Trophoblast cell (in vitro differentiated cells and primary cell): ENCODE results near the gene PCNX4. TPM values are rescaled to one million over a fixed set of nuclear protein-coding genes. Genes with fewer than 3 reads are reported as not detected.
"Not testable (repeated sequence)": the region's sequence is repeated elsewhere in the genome, so short reads cannot be mapped to it uniquely, and the experiment has no call there.

Source experiments
- DNase-seq, 2 donors: peaks; one replicate each; pipeline ENCODE4 v3.0.0-alpha.2; 2016
- H2AFZ ChIP-seq: 2 replicates; pipeline ENCODE4 v1.6.1; 2013; ENCODE audit warnings: low read length, moderate library complexity, mild to moderate bottlenecking; ENCODE audit not compliant: insufficient read depth, poor library complexity
- H2AK5ac ChIP-seq: 2 replicates; pipeline ENCODE4 v1.6.1; 2013; ENCODE audit warnings: mild to moderate bottlenecking, low read length
- H2BK120ac ChIP-seq: 2 replicates; pipeline ENCODE4 v1.6.1; 2013; ENCODE audit warnings: low read length, mild to moderate bottlenecking, moderate library complexity; ENCODE audit not compliant: insufficient read depth, poor library complexity
- H2BK12ac ChIP-seq: 2 replicates; pipeline ENCODE4 v1.6.1; 2013; ENCODE audit warnings: mild to moderate bottlenecking, low read length, moderate library complexity
- H2BK5ac ChIP-seq: 2 replicates; pipeline ENCODE4 v1.6.1; 2013; ENCODE audit warnings: low read length, low read depth, moderate library complexity, mild to moderate bottlenecking; ENCODE audit not compliant: poor library complexity
- H3K14ac ChIP-seq: 2 replicates; pipeline ENCODE4 v1.6.1; 2013; ENCODE audit warnings: mild to moderate bottlenecking, low read length
- H3K18ac ChIP-seq: 2 replicates; pipeline ENCODE4 v1.6.1; 2013; ENCODE audit warnings: mild to moderate bottlenecking, low read length
- H3K23ac ChIP-seq: 2 replicates; pipeline ENCODE4 v1.6.1; 2013; ENCODE audit warnings: low read length
- H3K27ac ChIP-seq: 2 replicates; pipeline ENCODE4 v1.5.1; 2013; ENCODE audit warnings: low read depth, mild to moderate bottlenecking, inconsistent platforms, low read length, moderate library complexity
- H3K27me3 ChIP-seq: 2 replicates; pipeline ENCODE4 v1.6.1; 2013; ENCODE audit warnings: inconsistent platforms, mild to moderate bottlenecking, low read length, moderate library complexity; ENCODE audit not compliant: insufficient read depth
- H3K36me3 ChIP-seq, 2 experiments: 1 replicate in 1 of 2; 2 replicates in 1 of 2; pipeline ENCODE4 v1.6.1; 2013; ENCODE audit warnings: low read length in 2 of 2, mild to moderate bottlenecking in 2 of 2, moderate library complexity in 1 of 2; ENCODE audit not compliant: insufficient read depth in 2 of 2, control insufficient read depth in 1 of 2
- H3K4ac ChIP-seq: 2 replicates; pipeline ENCODE4 v1.6.1; 2013; ENCODE audit warnings: low read depth, mild to moderate bottlenecking, low read length, moderate library complexity
- H3K4me1 ChIP-seq, 2 experiments: 1 replicate in 1 of 2; 2 replicates in 1 of 2; pipeline ENCODE4 v1.6.1; 2013; ENCODE audit warnings: low read length in 2 of 2, mild to moderate bottlenecking in 2 of 2, moderate library complexity in 1 of 2; ENCODE audit not compliant: insufficient read depth in 2 of 2, control insufficient read depth in 1 of 2
- H3K4me2 ChIP-seq: 2 replicates; pipeline ENCODE4 v1.6.1; 2013; ENCODE audit warnings: inconsistent platforms, mild to moderate bottlenecking, low read length, moderate library complexity
- H3K4me3 ChIP-seq: 2 replicates; pipeline ENCODE4 v1.5.1; 2013; ENCODE audit warnings: mild to moderate bottlenecking, low read depth, low read length, inconsistent platforms
- H3K79me1 ChIP-seq: one replicate; pipeline ENCODE4 v1.6.1; 2013; ENCODE audit warnings: low read length
- H3K79me2 ChIP-seq: 2 replicates; pipeline ENCODE4 v1.6.1; 2013; ENCODE audit warnings: low read length, mild to moderate bottlenecking; ENCODE audit not compliant: control insufficient read depth, insufficient read depth, poor library complexity
- H3K9ac ChIP-seq: 2 replicates; pipeline ENCODE4 v1.6.1; 2013; ENCODE audit warnings: mild to moderate bottlenecking, low read length
- H3K9me3 ChIP-seq: 2 replicates; pipeline ENCODE4 v1.6.1; 2013; ENCODE audit warnings: low read depth, mild to moderate bottlenecking, control low read depth, inconsistent platforms, low read length; ENCODE audit not compliant: insufficient read depth
- H4K12ac ChIP-seq: 2 replicates; pipeline ENCODE4 v1.6.1; 2013; ENCODE audit warnings: low read depth, mild to moderate bottlenecking, low read length, moderate library complexity
- H4K8ac ChIP-seq: 2 replicates; pipeline ENCODE4 v1.6.1; 2013; ENCODE audit warnings: low read depth, mild to moderate bottlenecking, low read length, moderate library complexity
- H4K91ac ChIP-seq: one replicate; pipeline ENCODE4 v1.6.1; 2013; ENCODE audit warnings: low read depth, mild to moderate bottlenecking, low read length, moderate library complexity
- WGBS: extraction: QIAGEN DNeasy Blood & Tissue Kit; methylation state at CpG from one replicate; pipeline ENCODE4 v1.1.7; 2013; ENCODE audit warnings: missing lambda C conversion rate; ENCODE audit not compliant: insufficient read length, insufficient coverage; ENCODE audit errors: extremely low coverage; 5-methylcytosine and 5-hydroxymethylcytosine counted together
- polyA plus RNA-seq: library from polyadenylated mRNA; stranded (reverse); fragments of 200-250 nt; gene quantifications from 2 replicates; pipeline ENCODE4 v1.2.3, GENCODE V29; 2013

Gene PCNX4
- 49.0 and 51.7 TPM in 2 replicates for polyA plus RNA-seq

- peaks cover 16% of the 10 kb centered on the region for H3K79me1 ChIP-seq
- peak within 1 kb of the TSS; percentile 81 for H4K12ac ChIP-seq
- peak within 1 kb of the TSS; percentile 95 for H2BK5ac ChIP-seq
- H3K4me3 ChIP-seq = peak within 1 kb of the TSS; percentile 83
- peaks cover 12% of the 10 kb centered on the region for H3K79me2 ChIP-seq
- peak; percentile 98 to 99 for DNase-seq
- no peaks in the 10 kb centered on the region for H3K9me3 ChIP-seq
- no peaks in the 10 kb centered on the region for H3K27me3 ChIP-seq
- H4K91ac ChIP-seq = peak within 1 kb of the TSS; percentile 90
- no peaks in the 10 kb centered on the region for H3K36me3 ChIP-seq
- H3K27ac ChIP-seq = peak within 1 kb of the TSS; percentile 97
- peak within 1 kb of the TSS; percentile 92 for H4K8ac ChIP-seq
- H3K4ac ChIP-seq = peak within 1 kb of the TSS; percentile 81
- H3K18ac ChIP-seq = peak within 1 kb of the TSS; percentile 90
- peak within 1 kb of the TSS; percentile 89 for H2AFZ ChIP-seq
- no peak within 1 kb of the TSS for H2AK5ac ChIP-seq
- peak within 1 kb of the TSS; percentile 92 for H3K9ac ChIP-seq
- peak within 1 kb of the TSS; percentile 82 for H2BK120ac ChIP-seq
- no CpG with 5 or more reads among the region's 88 CpGs for WGBS
- peak within 1 kb of the TSS; percentile 97 for H3K14ac ChIP-seq
- no peak within 1 kb of the TSS for H3K23ac ChIP-seq
- peak within 1 kb of the TSS; percentile 93 for H3K4me2 ChIP-seq
- H3K4me1 ChIP-seq = peaks cover 2 to 8% of the 10 kb centered on the region in 2 experiments
- peak within 1 kb of the TSS; percentile 18 for H2BK12ac ChIP-seq
Measured at GRCh38 chr14:60091550-60092525, at the start of gene PCNX4. Gene PCNX4, plus strand, starts transcription at chr14:60091923. Its CDS starts 15,716 bp downstream, at chr14:60107639.

GRCh38 chr14:60047976-60048375 is 43.7 kb upstream of the PCNX4 start:
- H3K18ac ChIP-seq, H2BK5ac ChIP-seq, H4K8ac ChIP-seq, H3K36me3 ChIP-seq, H3K9me3 ChIP-seq, H4K91ac ChIP-seq, H3K9ac ChIP-seq, H3K14ac ChIP-seq, H3K4ac ChIP-seq, H2AK5ac ChIP-seq, DNase-seq, H3K4me2 ChIP-seq, H2BK120ac ChIP-seq, H3K79me2 ChIP-seq, H2AFZ ChIP-seq, H3K23ac ChIP-seq, H2BK12ac ChIP-seq, H3K27ac ChIP-seq, H3K4me3 ChIP-seq, H3K27me3 ChIP-seq, H4K12ac ChIP-seq, H3K79me1 ChIP-seq, H3K4me1 ChIP-seq: not testable (repeated sequence)
- WGBS = no CpG with 5 or more reads among the region's 1 CpG

GRCh38 chr14:60051721-60052221 is 40.0 kb upstream of the PCNX4 start:
- Histone ChIP-seq H2AFZ (no peak overlapping the region), H4K12ac (no peak overlapping the region), H3K4me2 (no peak overlapping the region), H3K14ac (no peak overlapping the region), H3K9me3 (peaks cover 3% of the 10 kb centered on the region), H2BK120ac (no peak overlapping the region), H2BK12ac (no peak overlapping the region), H3K27ac (no peak overlapping the region), H2AK5ac (no peak overlapping the region), H4K8ac (no peak overlapping the region), H3K79me2 (no peaks in the 10 kb centered on the region), H3K4me1 (no peaks in the 10 kb centered on the region), H3K36me3 (no peaks in the 10 kb centered on the region), H3K18ac (no peak overlapping the region), H3K27me3 (no peaks in the 10 kb centered on the region), H4K91ac (no peak overlapping the region), H3K79me1 (no peaks in the 10 kb centered on the region), H3K4me3 (no peak overlapping the region), H3K4ac (no peak overlapping the region), H2BK5ac (no peak overlapping the region), H3K23ac (no peak overlapping the region), H3K9ac (peak overlapping the region; percentile 45)
- no peak for DNase-seq
- WGBS = no CpG with 5 or more reads among the region's 3 CpGs

- no peak overlapping the region for H3K18ac ChIP-seq
- H4K91ac ChIP-seq = no peak overlapping the region
- H3K79me1 ChIP-seq = no peaks in the 10 kb centered on the region
- WGBS = no CpG with 5 or more reads among the region's 1 CpG
- no peak overlapping the region for H3K4me2 ChIP-seq
- H2AK5ac ChIP-seq = no peak overlapping the region
- H2AFZ ChIP-seq = no peak overlapping the region
- H3K4ac ChIP-seq = no peak overlapping the region
- no peaks in the 10 kb centered on the region for H3K79me2 ChIP-seq
- H2BK120ac ChIP-seq = no peak overlapping the region
- no peak overlapping the region for H2BK5ac ChIP-seq
- H3K27me3 ChIP-seq = no peaks in the 10 kb centered on the region
- H3K4me3 ChIP-seq = no peak overlapping the region
- DNase-seq = no peak
- H3K36me3 ChIP-seq = no peaks in the 10 kb centered on the region
- no peak overlapping the region for H3K14ac ChIP-seq
- no peak overlapping the region for H4K12ac ChIP-seq
- H3K9ac ChIP-seq = no peak overlapping the region
- no peaks in the 10 kb centered on the region for H3K9me3 ChIP-seq
- H3K4me1 ChIP-seq = no peaks in the 10 kb centered on the region
- H4K8ac ChIP-seq = no peak overlapping the region
- H3K27ac ChIP-seq = no peak overlapping the region
- no peak overlapping the region for H2BK12ac ChIP-seq
- H3K23ac ChIP-seq = no peak overlapping the region
Measured at GRCh38 chr14:60058087-60058486, 33.6 kb upstream of the PCNX4 start.
